ENCODE results near the gene TMEM94.
A peak's percentile ranks its signal among the peaks of the same experiment; 100 is the strongest.

Gene TMEM94

GRCh38 chr17:75456417-75457046 is at the start of gene TMEM94 (continued):
- TF ChIP-seq ZNF398 (tag by site-specific recombination; IDR thresholded peaks at IDR 0.05) (peak; percentile 87), ZNF513 (tag by site-specific recombination; IDR thresholded peaks at IDR 0.05) (peak; percentile 37; the same call in 1 of the 2 replicates), ZNF639 (tag by site-specific recombination; IDR thresholded peaks at IDR 0.05) (peak; percentile 45; the same call in 1 of the 2 replicates), KLF7 (tag by site-specific recombination; IDR thresholded peaks at IDR 0.05; ENCODE audit: borderline replicate concordance) (0 out of 2 replicates have a peak, but pooled peaks have one; percentile 47), OVOL3 (tag by site-specific recombination; IDR thresholded peaks at IDR 0.05) (peak; percentile 95), KLF8 (tag by site-specific recombination; IDR thresholded peaks at IDR 0.05) (peak; percentile 95), RBAK (tag by site-specific recombination; IDR thresholded peaks at IDR 0.05) (no peak), SP7 (tag by site-specific recombination; IDR thresholded peaks at IDR 0.05) (peak; percentile 86), ZNF426 (tag by site-specific recombination; IDR thresholded peaks at IDR 0.05) (no peak), SP3 (tag by site-specific recombination; IDR thresholded peaks at IDR 0.05) (peak; percentile 100), ZNF521 (tag by site-specific recombination; IDR thresholded peaks at IDR 0.05) (no peak), ZNF354C (tag by site-specific recombination; IDR thresholded peaks at IDR 0.05; ENCODE audit: borderline replicate concordance, low read depth) (no peak), BCL11A (tag by site-specific recombination; IDR thresholded peaks at IDR 0.05; ENCODE audit: low read depth) (no peak), ZNF2 (tag by site-specific recombination; IDR thresholded peaks at IDR 0.05) (peak; percentile 35; the same call in 1 of the 2 replicates), ZNF311 (tag by site-specific recombination; IDR thresholded peaks at IDR 0.05; ENCODE audit: borderline replicate concordance) (no peak), ZNF704 (tag by site-specific recombination; IDR thresholded peaks at IDR 0.05) (peak; percentile 83), ZNF155 (tag by site-specific recombination; IDR thresholded peaks at IDR 0.05) (no peak), ZNF610 (tag by site-specific recombination; IDR thresholded peaks at IDR 0.05; ENCODE audit: borderline replicate concordance) (0 out of 2 replicates have a peak, but pooled peaks have one; percentile 14), SALL2 (tag by site-specific recombination; IDR thresholded peaks at IDR 0.05; ENCODE audit: borderline replicate concordance) (no peak), ZSCAN5A (tag by site-specific recombination; IDR thresholded peaks at IDR 0.05) (no peak), ZNF701 (tag by site-specific recombination; IDR thresholded peaks at IDR 0.05) (no peak), ZSCAN16 (tag by site-specific recombination; IDR thresholded peaks at IDR 0.05) (no peak), ZXDB (tag by site-specific recombination; IDR thresholded peaks at IDR 0.05) (no peak; the same call in none of the 2 replicates), ZNF157 (tag by site-specific recombination; IDR thresholded peaks at IDR 0.05) (no peak), ZNF510 (tag by site-specific recombination; IDR thresholded peaks at IDR 0.05; ENCODE audit: insufficient replicate concordance) (no peak), ZNF501 (tag by site-specific recombination; IDR thresholded peaks at IDR 0.05) (0 out of 2 replicates have a peak, but pooled peaks have one; percentile 19), HOXD13 (CRISPR knock-in tag; IDR thresholded peaks at IDR 0.05; ENCODE audit: borderline replicate concordance) (peak; percentile 100), ZNF114 (tag by site-specific recombination; IDR thresholded peaks at IDR 0.05) (no peak), ZNF645 (tag by site-specific recombination; IDR thresholded peaks at IDR 0.05) (0 out of 2 replicates have a peak, but pooled peaks have one; percentile 9), ZNF670 (tag by site-specific recombination; IDR thresholded peaks at IDR 0.05; ENCODE audit: low read depth) (no peak), KLF10 (tag by site-specific recombination; IDR thresholded peaks at IDR 0.05) (peak; percentile 96), SETDB1 (IDR thresholded peaks at IDR 0.05; ENCODE audit: insufficient read length, low read length) (no peak), FEZF1 (tag by site-specific recombination; IDR thresholded peaks at IDR 0.05) (no peak; the same call in 1 of the 2 replicates)
